ENCODE measurements around the gene GPI.
"Not testable (repeated sequence)": the region's sequence is repeated elsewhere in the genome, so short reads cannot be mapped to it uniquely, and the experiment has no call there.

GPI gene

GRCh38 chr19:34393031-34393430, 28.0 kb downstream of the GPI start:
- Histone ChIP-seq H3K4me3 (no peak overlapping the region), H3K27ac (no peak overlapping the region)

DNA sequence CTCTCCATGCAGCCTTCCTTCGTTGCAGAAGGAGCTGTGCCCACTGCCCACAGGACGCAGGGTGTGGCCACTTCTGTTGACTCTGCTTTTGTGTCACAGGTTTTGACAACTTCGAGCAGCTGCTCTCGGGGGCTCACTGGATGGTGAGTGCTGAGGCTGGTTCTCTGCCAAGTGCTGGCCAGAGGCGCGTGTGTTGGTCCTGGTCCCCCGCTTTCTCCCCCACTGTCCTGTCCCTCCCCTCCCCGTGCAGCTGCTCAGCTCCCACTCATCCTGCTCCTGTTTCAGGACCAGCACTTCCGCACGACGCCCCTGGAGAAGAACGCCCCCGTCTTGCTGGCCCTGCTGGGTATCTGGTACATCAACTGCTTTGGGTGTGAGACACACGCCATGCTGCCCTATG, 28.6 kb downstream of the GPI start:
- Histone ChIP-seq H3K4me3 (no peak overlapping the region), H3K27ac (no peak overlapping the region)

- Histone ChIP-seq H3K27ac (no peak overlapping the region), H3K4me3 (no peak overlapping the region)
Measured at GRCh38 chr19:34397853-34398252, 32.9 kb downstream of the GPI start.

DNA sequence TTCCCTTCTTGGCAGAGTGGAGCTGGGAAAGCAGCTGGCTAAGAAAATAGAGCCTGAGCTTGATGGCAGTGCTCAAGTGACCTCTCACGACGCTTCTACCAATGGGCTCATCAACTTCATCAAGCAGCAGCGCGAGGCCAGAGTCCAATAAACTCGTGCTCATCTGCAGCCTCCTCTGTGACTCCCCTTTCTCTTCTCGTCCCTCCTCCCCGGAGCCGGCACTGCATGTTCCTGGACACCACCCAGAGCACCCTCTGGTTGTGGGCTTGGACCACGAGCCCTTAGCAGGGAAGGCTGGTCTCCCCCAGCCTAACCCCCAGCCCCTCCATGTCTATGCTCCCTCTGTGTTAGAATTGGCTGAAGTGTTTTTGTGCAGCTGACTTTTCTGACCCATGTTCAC, 34.9 kb downstream of the GPI start:
- no peak overlapping the region for H3K27ac ChIP-seq
- no peak overlapping the region for H3K4me3 ChIP-seq

GRCh38 chr19:34400844-34401243, 35.8 kb downstream of the GPI start:
- H3K4me3 ChIP-seq, H3K27ac ChIP-seq: not testable (repeated sequence)

- no peak overlapping the region for H3K27ac ChIP-seq
- no peak overlapping the region for H3K4me3 ChIP-seq
Measured at GRCh38 chr19:34402074-34402600, 37.1 kb downstream of the GPI start.

DNA sequence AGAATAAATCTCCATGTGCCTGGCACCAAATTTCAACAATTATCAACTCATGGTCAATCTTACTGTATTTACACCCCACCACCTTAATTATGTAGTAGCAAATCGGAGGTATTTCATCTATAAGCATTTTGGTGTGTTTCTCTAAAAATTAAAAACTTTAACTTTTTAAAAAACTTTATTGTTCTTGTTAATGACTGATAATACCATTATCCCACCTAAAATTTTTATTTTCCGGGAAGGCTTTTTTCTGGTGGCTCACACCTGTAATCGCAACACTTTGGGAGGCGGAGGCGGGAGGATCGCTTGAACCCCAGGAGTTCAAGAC, 38.8 kb downstream of the GPI start:
- Histone ChIP-seq H3K4me3 (peak overlapping the region; percentile 73 to 100 (median 88)), H3K27ac (peak overlapping the region in 16 of 21 experiments; percentile 59 to 87 (median 79))

DNA sequence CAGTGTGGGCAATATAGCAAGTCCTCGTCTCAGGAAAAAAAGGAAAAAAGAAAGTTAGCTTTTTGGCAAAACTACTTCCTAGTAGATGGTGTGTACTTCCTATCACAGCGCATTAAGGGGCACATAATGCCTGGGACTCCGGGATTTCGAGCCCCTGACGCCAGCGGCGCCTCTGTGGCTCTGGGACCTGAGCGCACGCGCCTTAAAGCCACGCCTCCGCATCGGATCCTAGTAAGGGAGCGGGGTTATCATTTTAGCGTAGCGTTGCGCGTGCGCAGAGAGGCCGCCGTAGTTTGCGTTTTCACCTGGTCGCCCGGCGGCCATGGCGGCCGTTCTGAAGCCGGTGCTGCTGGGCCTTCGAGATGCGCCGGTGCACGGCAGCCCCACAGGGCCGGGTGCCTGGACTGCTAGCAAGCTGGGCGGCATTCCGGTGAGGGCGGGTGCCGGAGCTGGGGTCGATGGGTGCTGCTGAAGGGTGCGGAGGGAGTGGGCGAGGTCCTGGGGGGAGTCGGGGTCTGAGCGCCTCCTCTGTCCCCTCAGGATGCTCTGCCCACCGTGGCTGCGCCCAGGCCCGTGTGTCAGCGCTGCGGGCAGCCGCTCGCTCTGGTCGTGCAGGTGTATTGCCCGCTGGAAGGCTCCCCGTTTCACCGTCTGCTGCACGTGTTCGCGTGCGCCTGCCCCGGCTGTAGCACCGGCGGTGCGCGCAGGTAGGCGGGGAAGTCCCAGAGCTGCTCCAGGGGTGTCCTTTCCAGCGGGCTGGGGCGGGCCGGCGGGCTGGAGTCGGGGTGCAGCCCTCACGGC, 39.3 kb downstream of the GPI start, which contains the start of gene PDCD2L:
Gene PDCD2L, plus strand, starts transcription at position 291 of the 801 bp plus-strand sequence. Its CDS starts 32 bp downstream, at position 323.
- Histone ChIP-seq H3K4me3 (peak within 1 kb of the TSS; percentile 73 to 100 (median 88)), H3K27ac (peak within 1 kb of the TSS in 19 of 21 experiments; percentile 59 to 87 (median 79))

DNA sequence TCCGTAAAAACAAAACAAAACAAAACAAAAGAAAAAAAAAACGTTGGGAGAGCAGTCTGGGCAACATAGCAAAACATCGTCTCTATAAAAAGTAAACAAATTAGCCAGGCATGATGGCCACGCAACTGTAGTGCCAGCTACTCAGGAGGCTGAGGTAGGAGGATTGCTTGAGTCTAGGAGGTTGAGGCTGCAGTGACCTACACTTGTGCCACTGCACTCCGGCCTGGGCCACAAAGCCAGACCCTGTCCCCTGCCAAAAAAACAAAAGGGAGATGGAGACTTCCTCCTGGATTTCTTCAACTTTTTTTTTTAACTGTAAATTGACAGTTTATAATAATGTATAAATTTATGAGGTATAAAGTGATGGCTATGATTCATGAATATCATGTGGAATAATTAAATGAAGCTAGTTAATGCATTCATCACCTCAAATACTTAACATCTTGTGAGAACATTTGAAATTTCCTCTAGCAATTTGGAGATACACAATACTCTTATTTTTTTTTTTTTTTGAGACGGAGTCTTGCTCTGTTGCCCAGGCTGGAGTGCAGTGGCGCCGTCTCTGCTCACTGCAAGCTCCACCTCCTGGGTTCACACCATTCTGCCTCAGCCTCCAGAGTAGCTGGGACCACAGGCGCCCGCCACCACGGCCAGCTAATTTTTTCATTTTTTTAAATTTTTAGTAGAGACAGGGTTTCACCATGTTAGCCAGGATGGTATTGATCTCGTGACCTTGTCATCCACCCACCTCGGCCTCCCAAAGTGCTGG, 41.1 kb downstream of the GPI start:
- H3K27ac ChIP-seq: no peak overlapping the region
- no peak overlapping the region for H3K4me3 ChIP-seq

- H3K27ac ChIP-seq: no peak overlapping the region
- H3K4me3 ChIP-seq: no peak overlapping the region
Measured at GRCh38 chr19:34408411-34408810, 43.4 kb downstream of the GPI start.

DNA sequence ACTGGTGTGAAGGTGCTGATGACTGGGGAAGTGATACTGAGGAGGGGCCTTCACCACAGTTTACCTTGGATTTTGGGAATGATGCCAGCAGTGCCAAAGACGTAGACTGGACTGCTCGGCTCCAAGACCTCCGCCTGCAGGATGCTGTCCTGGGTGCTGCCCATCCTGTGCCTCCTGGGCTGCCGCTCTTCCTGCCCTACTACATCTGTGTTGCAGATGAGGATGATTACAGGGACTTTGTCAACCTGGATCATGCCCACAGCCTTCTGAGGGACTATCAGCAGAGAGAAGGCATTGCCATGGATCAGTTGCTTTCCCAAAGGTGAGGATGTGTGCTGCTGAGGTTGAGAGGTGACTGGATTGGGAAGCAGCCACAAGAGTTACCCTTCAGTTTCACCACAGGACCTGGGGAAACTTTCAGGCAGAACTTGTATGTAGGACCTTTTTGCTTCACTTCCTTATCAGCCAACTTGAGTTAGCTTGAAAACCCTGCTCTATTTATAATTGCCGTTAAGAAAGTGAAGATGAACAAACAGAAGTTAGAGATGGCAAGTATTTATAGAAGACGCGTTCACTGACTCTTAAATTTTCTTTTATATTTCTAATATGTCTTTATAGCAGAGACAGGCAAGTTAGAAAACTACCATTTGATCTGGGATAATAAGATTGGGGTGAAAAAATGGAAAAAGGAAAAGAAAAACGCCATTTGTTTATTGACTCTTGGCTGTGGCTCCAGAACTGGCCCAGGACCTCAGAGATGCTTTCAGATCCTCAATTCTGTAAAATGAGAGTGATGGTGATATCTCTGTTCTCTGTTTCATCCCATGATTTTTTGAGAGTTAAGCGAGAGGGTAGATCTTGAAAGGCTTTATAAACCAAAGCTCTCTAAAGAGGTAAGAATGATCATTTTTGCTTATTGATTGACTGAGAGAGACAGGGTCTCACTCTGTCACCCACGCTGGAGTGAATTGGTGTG, 44.5 kb downstream of the GPI start:
- Histone ChIP-seq H3K4me3 (no peak overlapping the region), H3K27ac (peak overlapping the region in 2 of 21 experiments; percentile 16)

DNA sequence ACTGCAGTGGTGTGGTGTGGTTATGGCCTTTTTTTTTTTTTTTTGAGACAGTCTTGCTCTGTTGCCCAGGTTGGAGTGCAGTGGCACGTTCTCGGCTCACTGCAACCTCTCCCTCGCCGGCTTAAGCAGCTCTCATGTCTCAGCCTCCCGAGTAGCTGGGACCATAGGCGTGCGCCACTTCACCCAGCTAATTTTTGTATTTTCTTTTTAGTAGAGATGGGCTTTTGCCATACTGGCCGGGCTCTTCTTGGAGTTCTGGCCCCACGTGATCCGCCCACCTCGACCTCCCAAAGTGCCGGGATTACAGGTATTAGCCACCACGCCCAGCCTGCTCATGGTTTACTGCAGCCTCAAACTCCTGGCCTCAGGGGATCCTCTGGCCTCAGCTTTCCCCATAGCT, 46.2 kb downstream of the GPI start:
- H3K27ac ChIP-seq: no peak overlapping the region

DNA sequence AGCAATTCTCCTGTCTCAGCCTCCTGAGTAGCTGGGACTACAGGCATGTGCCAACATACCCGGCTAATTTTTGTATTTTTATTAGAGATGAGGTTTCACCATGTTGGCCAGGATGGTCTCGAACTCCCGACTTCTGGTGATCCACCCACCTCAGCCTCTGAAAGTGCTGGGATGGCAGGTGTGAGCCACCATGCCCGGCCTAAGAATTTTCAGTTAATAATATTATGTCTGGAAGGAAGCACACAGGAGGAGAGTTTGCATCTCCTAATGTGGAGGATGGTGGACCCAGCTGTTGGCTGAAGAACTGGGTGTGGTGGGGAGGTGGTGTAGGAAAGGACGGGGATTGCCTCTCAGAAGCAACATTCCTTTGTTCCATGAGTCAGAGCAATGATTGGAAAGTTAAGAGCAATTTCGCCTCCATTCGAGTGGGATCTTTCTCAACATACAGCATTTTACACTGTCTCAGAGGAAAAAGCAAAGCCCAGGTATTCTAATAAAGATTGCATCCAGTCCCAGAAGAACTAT, 51.1 kb downstream of the GPI start:
- H3K4me3 ChIP-seq: no peak overlapping the region
- no peak overlapping the region for H3K27ac ChIP-seq

More for the DNA sequence above, 46.2 kb downstream of the GPI start:
- H3K4me3 ChIP-seq: no peak overlapping the region

GRCh38 chr19:34418300-34418699, 53.3 kb downstream of the GPI start:
- no peak overlapping the region for H3K4me3 ChIP-seq
- no peak overlapping the region for H3K27ac ChIP-seq

DNA sequence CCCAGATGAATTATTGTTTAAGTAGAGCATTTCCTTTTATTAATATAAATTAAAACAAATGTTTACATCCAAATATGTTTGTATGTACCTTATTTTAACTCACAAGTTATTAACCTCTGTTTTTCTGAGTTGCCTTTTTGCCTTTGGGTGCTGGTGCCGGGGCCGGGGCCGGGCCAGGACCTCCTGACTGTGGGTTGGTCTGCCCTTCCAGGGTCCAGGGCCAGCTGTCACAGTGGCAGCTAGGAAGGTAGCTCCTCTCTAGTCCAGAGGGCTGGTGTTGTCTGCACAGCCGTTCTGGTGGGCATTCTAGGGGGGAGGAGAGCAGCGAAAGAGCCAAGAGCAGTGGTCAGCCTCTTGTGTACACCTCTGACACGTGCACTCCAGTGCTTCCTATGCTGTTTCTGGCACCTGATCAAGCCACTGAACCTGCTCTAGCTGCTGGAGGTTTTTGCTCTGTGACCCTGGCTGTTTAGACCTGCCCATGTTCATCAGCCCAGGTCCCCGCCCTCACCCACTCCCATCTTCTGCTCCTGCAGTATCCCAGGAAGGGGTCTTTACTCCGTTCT, 61.2 kb downstream of the GPI start:
- Histone ChIP-seq H3K4me3 (no peak overlapping the region), H3K27ac (peak overlapping the region in 2 of 21 experiments; percentile 7 to 25)

DNA sequence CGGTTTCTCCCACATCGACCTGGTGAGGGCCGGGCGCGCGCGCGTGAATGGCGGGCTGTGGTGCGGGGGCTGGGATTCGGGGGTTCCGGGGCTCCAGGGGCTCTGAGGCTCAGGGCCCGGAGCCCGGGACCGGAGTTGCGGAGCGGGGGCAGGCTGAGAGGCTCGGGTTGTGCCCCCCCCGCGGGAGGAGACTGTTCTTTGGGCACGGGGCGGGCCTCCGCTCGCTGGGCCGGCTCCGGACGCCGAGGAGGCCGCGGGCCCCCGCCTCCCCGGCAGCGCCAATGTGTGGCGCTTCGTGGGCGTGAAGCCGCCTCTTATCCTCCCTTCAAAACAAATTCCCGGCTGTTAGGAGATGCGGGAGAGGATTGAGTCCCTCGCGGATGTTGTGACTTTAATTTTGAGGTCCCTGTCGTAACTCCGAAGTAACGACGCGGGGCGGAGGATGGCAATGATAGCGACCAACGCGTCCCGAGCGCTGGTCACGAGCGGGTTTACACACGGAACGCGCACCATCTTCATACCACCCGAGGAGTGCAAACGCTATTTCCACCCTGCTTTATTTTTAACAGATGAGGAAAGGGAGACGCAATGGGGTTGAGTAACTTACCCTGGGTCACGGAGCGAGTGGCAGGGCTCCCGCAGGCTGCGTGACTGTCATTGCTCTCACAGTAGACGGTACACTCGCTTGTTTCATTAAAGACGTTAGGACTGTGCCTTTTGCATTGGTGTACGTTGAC, 63.7 kb downstream of the GPI start:
- Histone ChIP-seq H3K4me3 (peak overlapping the region; percentile 92 to 99 (median 99)), H3K27ac (peak overlapping the region; percentile 89 to 99 (median 97))

DNA sequence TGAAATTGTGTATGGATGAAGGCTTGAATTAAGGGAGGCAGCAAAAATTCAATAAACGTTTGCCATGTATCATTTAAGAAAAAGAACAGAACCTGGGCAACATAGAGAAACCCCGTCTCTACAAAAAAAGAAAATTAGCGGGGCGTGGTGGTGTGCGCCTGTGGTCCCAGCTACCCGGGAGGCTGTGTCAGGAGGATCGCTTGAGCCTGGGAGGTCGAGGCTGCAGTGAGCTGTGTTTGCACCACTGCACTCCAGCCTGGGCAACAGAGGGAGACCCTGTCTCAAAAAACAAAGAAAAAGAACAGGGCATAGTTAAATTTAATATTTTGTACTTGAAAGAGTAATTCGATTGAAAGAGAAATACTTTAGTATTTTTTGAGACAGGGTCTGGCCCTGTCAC, 64.6 kb downstream of the GPI start:
- H3K27ac ChIP-seq: peak overlapping the region in 9 of 21 experiments; percentile 5 to 99 (median 96)
- H3K4me3 ChIP-seq: peak overlapping the region; percentile 92 to 99 (median 99)
